Measurements from ENCODE around the gene MTA3.

DNA sequence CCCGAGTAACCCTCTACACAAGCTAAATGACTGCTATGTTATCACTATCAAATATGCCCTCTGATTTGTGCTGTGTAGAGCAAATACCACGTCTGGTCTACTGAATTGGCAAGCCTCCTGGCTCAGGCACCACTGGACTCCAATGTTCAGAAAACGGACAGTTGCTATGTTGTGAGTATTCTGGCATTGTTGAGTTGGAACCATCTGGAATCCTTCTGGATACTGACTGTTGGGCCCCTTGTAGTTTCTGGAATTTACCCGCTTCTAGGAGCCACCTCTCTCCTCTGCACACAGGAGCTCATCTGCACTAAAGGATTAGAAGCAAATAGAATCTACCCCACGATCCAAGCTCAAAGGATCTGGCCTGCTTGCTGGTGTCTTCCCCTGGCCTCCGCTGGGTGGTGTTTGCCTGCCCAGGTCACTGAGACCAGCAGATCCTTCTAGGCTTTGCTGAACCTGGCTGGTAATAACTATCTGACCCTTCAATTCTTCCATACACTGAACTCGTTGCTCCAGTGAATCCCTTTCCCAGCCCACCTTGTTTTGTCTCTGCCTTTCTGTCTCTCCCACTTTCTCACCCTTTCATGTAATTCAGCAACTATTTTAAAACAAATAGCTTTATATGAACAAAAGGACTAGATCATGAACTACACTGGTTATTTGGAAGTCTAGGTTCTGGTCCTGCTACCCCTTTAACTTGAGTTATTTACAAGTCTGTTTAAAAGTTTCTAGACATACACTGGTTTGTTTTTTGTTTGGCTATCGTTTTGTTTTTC, 226.0 kb downstream of the MTA3 start:
- TF ChIP-seq, protein P1, sequence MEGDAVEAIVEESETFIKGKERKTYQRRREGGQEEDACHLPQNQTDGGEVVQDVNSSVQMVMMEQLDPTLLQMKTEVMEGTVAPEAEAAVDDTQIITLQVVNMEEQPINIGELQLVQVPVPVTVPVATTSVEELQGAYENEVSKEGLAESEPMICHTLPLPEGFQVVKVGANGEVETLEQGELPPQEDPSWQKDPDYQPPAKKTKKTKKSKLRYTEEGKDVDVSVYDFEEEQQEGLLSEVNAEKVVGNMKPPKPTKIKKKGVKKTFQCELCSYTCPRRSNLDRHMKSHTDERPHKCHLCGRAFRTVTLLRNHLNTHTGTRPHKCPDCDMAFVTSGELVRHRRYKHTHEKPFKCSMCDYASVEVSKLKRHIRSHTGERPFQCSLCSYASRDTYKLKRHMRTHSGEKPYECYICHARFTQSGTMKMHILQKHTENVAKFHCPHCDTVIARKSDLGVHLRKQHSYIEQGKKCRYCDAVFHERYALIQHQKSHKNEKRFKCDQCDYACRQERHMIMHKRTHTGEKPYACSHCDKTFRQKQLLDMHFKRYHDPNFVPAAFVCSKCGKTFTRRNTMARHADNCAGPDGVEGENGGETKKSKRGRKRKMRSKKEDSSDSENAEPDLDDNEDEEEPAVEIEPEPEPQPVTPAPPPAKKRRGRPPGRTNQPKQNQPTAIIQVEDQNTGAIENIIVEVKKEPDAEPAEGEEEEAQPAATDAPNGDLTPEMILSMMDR (conservative IDR thresholded peaks at IDR 0.05 in 1 of 2, IDR thresholded peaks at IDR 0.05 in 1 of 2; ENCODE audit: low read depth in 1 of 2, low read length in 2 of 2), result peak; percentile 14 to 60
- TF ChIP-seq EZH2 (IDR thresholded peaks at IDR 0.05; ENCODE audit: low read length, missing control alignments), result no peak

Data from fibroblast of lung (primary cell).